PC-3 (cell line): ENCODE results near the gene COA1. TPM values are rescaled to one million over a fixed set of nuclear protein-coding genes. Genes with fewer than 3 reads are reported as not detected.

Experiments used
- ATAC-seq: fragments of 200-7000 bp; cut with Tn5 transposase; 2 replicates; pipeline ENCODE4 v1.9.1; 2020; ENCODE audit warnings: mild to moderate bottlenecking, moderate library complexity
- BruUV-seq: library from RNA; stranded (reverse); fragments of 400-500 nt; replicated peaks from 2 replicates; lab custom pipeline; 2021; lab: Mats Ljungman, UMichigan
- CTCF ChIA-PET: fragments of 300-600 bp; sonication (Branson Sonifier 250); formaldehyde crosslinking; loops from one replicate; lab custom pipeline; 2022; ENCODE audit warnings: antibody characterized with exemption; lab: Charles Lee
- POLR2A ChIA-PET: fragments of 300-600 bp; sonication (Branson Sonifier 250); formaldehyde crosslinking; loops from one replicate; lab custom pipeline; 2022; ENCODE audit warnings: antibody characterized with exemption; ENCODE audit not compliant: unreplicated experiment; lab: Charles Lee
- DNase-seq: peaks from one replicate; pipeline ENCODE4 v3.0.0-alpha.2; 2015
- H2AFZ ChIP-seq: fragments of 300-600 bp; sonication (generic); 2 replicates; pipeline ENCODE4 v1.6.0; 2016; ENCODE audit warnings: antibody characterized with exemption, low read length
- H3F3A ChIP-seq: fragments of 300-600 bp; sonication (generic); one replicate; pipeline ENCODE4 v1.6.0; 2017; ENCODE audit warnings: antibody characterized with exemption, low read length, control low read depth, mild to moderate bottlenecking; ENCODE audit not compliant: unreplicated experiment
- H3K27ac ChIP-seq: fragments of 300-600 bp; sonication (generic); 2 replicates; pipeline ENCODE4 v1.5.1; 2016; ENCODE audit warnings: mild to moderate bottlenecking, low read length
- H3K27me3 ChIP-seq: fragments of 300-600 bp; sonication (generic); 2 replicates; pipeline ENCODE4 v1.6.1; 2016; ENCODE audit warnings: low read length, mixed read lengths
- H3K36me3 ChIP-seq: fragments of 300-600 bp; sonication (generic); 2 replicates; pipeline ENCODE4 v1.6.1; 2016; ENCODE audit warnings: low read depth, mixed run types, low read length, mixed read lengths
- H3K4me1 ChIP-seq: fragments of 300-600 bp; sonication (generic); 2 replicates; pipeline ENCODE4 v1.5.1; 2016; ENCODE audit warnings: low read length; ENCODE audit not compliant: insufficient read depth
- H3K4me2 ChIP-seq: fragments of 300-600 bp; sonication (generic); 2 replicates; pipeline ENCODE4 v1.6.0; 2016; ENCODE audit warnings: low read length
- H3K4me3 ChIP-seq: fragments of 300-600 bp; sonication (generic); 2 replicates; pipeline ENCODE4 v1.5.1; 2016; ENCODE audit warnings: mild to moderate bottlenecking, low read length, mixed read lengths
- H3K79me2 ChIP-seq: fragments of 300-600 bp; sonication (generic); 2 replicates; pipeline ENCODE4 v1.6.1; 2017; ENCODE audit warnings: low read length, mixed read lengths
- H3K9ac ChIP-seq: fragments of 300-600 bp; sonication (generic); 2 replicates; pipeline ENCODE4 v1.6.0; 2016; ENCODE audit warnings: mild to moderate bottlenecking, low read length
- H3K9me2 ChIP-seq: fragments of 300-600 bp; sonication (generic); replicated peaks from 2 replicates; pipeline ENCODE4 v1.6.1; 2016; ENCODE audit warnings: mixed run types, low read length, mixed read lengths
- H3K9me3 ChIP-seq: fragments of 300-600 bp; sonication (generic); 2 replicates; pipeline ENCODE4 v1.6.1; 2016; ENCODE audit warnings: low read length, mixed read lengths
- H4K20me1 ChIP-seq: fragments of 300-600 bp; sonication (generic); 2 replicates; pipeline ENCODE4 v1.6.1; 2016; ENCODE audit warnings: low read length, mixed read lengths
- CTCF ChIP-seq: fragments of 300-600 bp; sonication (generic); conservative IDR thresholded peaks from 2 replicates; pipeline ENCODE4 v1.5.1; 2017; ENCODE audit warnings: antibody characterized with exemption, low read depth, mild to moderate bottlenecking, low read length
- EZH2 ChIP-seq: fragments of 300-600 bp; sonication (generic); IDR thresholded peaks from one replicate; pipeline ENCODE4 v1.6.1; 2017; ENCODE audit warnings: antibody characterized with exemption, mild to moderate bottlenecking, low read length; ENCODE audit not compliant: unreplicated experiment
- EZH2phosphoT487 ChIP-seq: fragments of 300-600 bp; sonication (generic); IDR thresholded peaks from 2 replicates; pipeline ENCODE4 v1.6.1; 2018; ENCODE audit warnings: mild to moderate bottlenecking, antibody characterized with exemption, low read length, borderline replicate concordance
- intact Hi-C: fragments of 100-400 bp; cut with micrococcal nuclease; formaldehyde crosslinking; loops from 2 replicates; pipeline ENCODE4 v1.9.0; 2023
- total RNA-seq: library from RNA; depleted of rRNA; stranded (reverse); fragments of >200 nt; gene quantifications from 2 replicates; pipeline ENCODE4 v1.2.3, GENCODE V29; 2014

Gene COA1
- total RNA-seq, 1 experiment from 2014 or later, result 82.0 TPM

GRCh38 chr7:43666938-43667337 is 62.4 kb downstream of the COA1 start:
- intact Hi-C loops, result no loop called here
- peaks cover 17% of the 10 kb centered on the region for H3K4me1 ChIP-seq
- no peak overlapping the region for H3K9ac ChIP-seq
- no peaks in the 10 kb centered on the region for H3K9me2 ChIP-seq
- H2AFZ ChIP-seq, result no peak overlapping the region
- H3K9me3 ChIP-seq, result no peaks in the 10 kb centered on the region
- H3K4me3 ChIP-seq, result no peak overlapping the region
- H3K79me2 ChIP-seq, result peaks cover 99% of the 10 kb centered on the region
- peaks cover 13% of the 10 kb centered on the region for H3K36me3 ChIP-seq
- BruUV-seq, result no TSS peak
- no peak for TF ChIP-seq CTCF
- TF ChIP-seq EZH2, result no peak
- no peak for TF ChIP-seq EZH2phosphoT487
- ChIA-PET CTCF (no interaction called here), POLR2A (no interaction called here)
- no peaks in the 10 kb centered on the region for H4K20me1 ChIP-seq
- ATAC-seq, result no peak
- H3K27me3 ChIP-seq, result no peaks in the 10 kb centered on the region
- no peak overlapping the region for H3K27ac ChIP-seq
- H3F3A ChIP-seq, result no peaks in the 10 kb centered on the region
- 0 out of 2 replicates have a peak overlapping the region, but pooled peaks have one; percentile 8 for H3K4me2 ChIP-seq
- DNase-seq, result peak; percentile 31

- ATAC-seq, result no peak
- intact Hi-C loops, result no loop called here
- peaks cover 13% of the 10 kb centered on the region for H3K36me3 ChIP-seq
- no peaks in the 10 kb centered on the region for H3K9me2 ChIP-seq
- H3F3A ChIP-seq, result no peaks in the 10 kb centered on the region
- H3K79me2 ChIP-seq, result peaks cover 98% of the 10 kb centered on the region
- no peak overlapping the region for H3K4me2 ChIP-seq
- H3K4me3 ChIP-seq, result no peak overlapping the region
- ChIA-PET CTCF (no interaction called here), POLR2A (no interaction called here)
- peaks cover 31% of the 10 kb centered on the region for H3K4me1 ChIP-seq
- TF ChIP-seq EZH2, result no peak
- no peak for TF ChIP-seq CTCF
- no peak for TF ChIP-seq EZH2phosphoT487
- no peak overlapping the region for H2AFZ ChIP-seq
- H4K20me1 ChIP-seq, result no peaks in the 10 kb centered on the region
- H3K9me3 ChIP-seq, result no peaks in the 10 kb centered on the region
- no peak for DNase-seq
- no peak overlapping the region for H3K9ac ChIP-seq
- no peaks in the 10 kb centered on the region for H3K27me3 ChIP-seq
- BruUV-seq, result no TSS peak
- H3K27ac ChIP-seq, result no peak overlapping the region
Observed at GRCh38 chr7:43664681-43665080, 64.6 kb downstream of the COA1 start.

GRCh38 chr7:43660141-43660540 is 69.2 kb downstream of the COA1 start:
- H3K4me1 ChIP-seq, result peaks cover 37% of the 10 kb centered on the region
- no peaks in the 10 kb centered on the region for H3K27me3 ChIP-seq
- POLR2A ChIA-PET, result no interaction called here
- intact Hi-C loops, result no loop called here
- H3K9me3 ChIP-seq, result no peaks in the 10 kb centered on the region
- H3K4me3 ChIP-seq, result no peak overlapping the region
- CTCF ChIA-PET, result no interaction called here
- peak overlapping the region; percentile 79; the same call in 1 of the 2 replicates for H3K4me2 ChIP-seq
- peaks cover 92% of the 10 kb centered on the region for H3K79me2 ChIP-seq
- no TSS peak for BruUV-seq
- H3K9me2 ChIP-seq, result no peaks in the 10 kb centered on the region
- H3K36me3 ChIP-seq, result peaks cover 23% of the 10 kb centered on the region
- TF ChIP-seq EZH2 (no peak), CTCF (no peak), EZH2phosphoT487 (no peak)
- H3F3A ChIP-seq, result no peaks in the 10 kb centered on the region
- H2AFZ ChIP-seq, result no peak overlapping the region
- H3K9ac ChIP-seq, result peak overlapping the region; percentile 16; the same call in 1 of the 2 replicates
- ATAC-seq (no peak), DNase-seq (peak; percentile 19)
- peak overlapping the region; percentile 96 for H3K27ac ChIP-seq
- H4K20me1 ChIP-seq, result no peaks in the 10 kb centered on the region
